Suprapubic skin (tissue), 4 donors: ENCODE measurements around the gene MINDY4. TPM values are rescaled to one million over a fixed set of nuclear protein-coding genes. Genes with fewer than 3 reads are reported as not detected.

Experiments
- DNase-seq, 2 donors: peaks; one replicate each; pipeline ENCODE4 v3.0.0-alpha.2; 2019; ENCODE audit warnings: low spot score in 2 of 2
- H3K27ac ChIP-seq: fragments of 200-600 bp; sonication (generic); one replicate; pipeline ENCODE4 v1.5.1; 2019
- H3K27me3 ChIP-seq: fragments of 200-600 bp; sonication (generic); one replicate; pipeline ENCODE4 v1.5.1; 2019
- H3K36me3 ChIP-seq: fragments of 200-600 bp; sonication (generic); one replicate; pipeline ENCODE4 v1.5.1; 2019
- H3K4me1 ChIP-seq: fragments of 200-600 bp; sonication (generic); one replicate; pipeline ENCODE4 v1.5.1; 2019
- H3K4me3 ChIP-seq: fragments of 200-600 bp; sonication (generic); one replicate; pipeline ENCODE4 v1.5.1; 2019; ENCODE audit warnings: mild to moderate bottlenecking
- H3K9me3 ChIP-seq: fragments of 200-600 bp; sonication (generic); one replicate; pipeline ENCODE4 v1.5.1; 2019
- CTCF ChIP-seq, 2 donors: fragments of 200-600 bp in 1 of 2; fragments of 450-650 bp in 1 of 2; sonication (generic) in 1 of 2; IDR thresholded peaks; one replicate each; pipeline ENCODE4 v1.5.1; 2016 to 2019; ENCODE audit warnings: antibody characterized with exemption in 2 of 2, mild to moderate bottlenecking in 1 of 2, moderate library complexity in 1 of 2
- EP300 ChIP-seq: sonication (generic); formaldehyde crosslinking; IDR thresholded peaks from one replicate; pipeline ENCODE4 v1.6.1; 2017; ENCODE audit warnings: antibody characterized with exemption
- POLR2A ChIP-seq, 2 donors: fragments of 450-650 bp; IDR thresholded peaks; one replicate each; pipeline ENCODE4 v1.6.1; 2017; ENCODE audit warnings: antibody characterized with exemption in 2 of 2, mild to moderate bottlenecking in 2 of 2, moderate library complexity in 2 of 2
- POLR2AphosphoS5 ChIP-seq, 3 donors: sonication (generic); formaldehyde crosslinking; IDR thresholded peaks; one replicate each; pipeline ENCODE4 v1.6.1; 2017; ENCODE audit warnings: antibody characterized with exemption in 3 of 3
- WGBS: methylation state at CpG from one replicate; pipeline ENCODE4 v1.1.5; 2018; 5-methylcytosine and 5-hydroxymethylcytosine counted together
- total RNA-seq, 4 donors: library from RNA; depleted of rRNA; stranded (reverse); fragments of >200 nt; gene quantifications; one replicate each; pipeline ENCODE4 v1.1.0, GENCODE V29; 2016

Gene MINDY4
- total RNA-seq, 4 donors from 2014 or later: 4.6 to 10.5 (median 6.1) TPM

GRCh38 chr7:30902466-30902865 lies 131.2 kb downstream of the MINDY4 start:
- DNase-seq: no peak
- Histone ChIP-seq H3K4me1 (peaks cover 37% of the 10 kb centered on the region), H3K4me3 (no peak overlapping the region), H3K9me3 (no peaks in the 10 kb centered on the region), H3K27me3 (no peaks in the 10 kb centered on the region), H3K36me3 (no peaks in the 10 kb centered on the region), H3K27ac (no peak overlapping the region)
- 89% methylated on average over 9 of the region's 11 CpGs for WGBS
- TF ChIP-seq EP300 (no peak), POLR2A (IDR thresholded peaks at IDR 0.05) (no peak), CTCF (IDR thresholded peaks at IDR 0.05) (no peak), POLR2AphosphoS5 (IDR thresholded peaks at IDR 0.05) (no peak)

GRCh38 chr7:30903146-30903545 lies 131.9 kb downstream of the MINDY4 start:
- Histone ChIP-seq H3K36me3 (no peaks in the 10 kb centered on the region), H3K4me1 (peaks cover 39% of the 10 kb centered on the region), H3K4me3 (no peak overlapping the region), H3K9me3 (no peaks in the 10 kb centered on the region), H3K27me3 (no peaks in the 10 kb centered on the region), H3K27ac (no peak overlapping the region)
- WGBS: no CpG with 5 or more reads among the region's 8 CpGs
- TF ChIP-seq EP300 (no peak), POLR2A (IDR thresholded peaks at IDR 0.05) (no peak), POLR2AphosphoS5 (IDR thresholded peaks at IDR 0.05) (no peak), CTCF (IDR thresholded peaks at IDR 0.05) (no peak)
- no peak for DNase-seq

- WGBS: 82% methylated on average over 9 of the region's 9 CpGs
- H3K36me3 ChIP-seq: no peaks in the 10 kb centered on the region
- TF ChIP-seq POLR2AphosphoS5 (IDR thresholded peaks at IDR 0.05) (no peak), CTCF (IDR thresholded peaks at IDR 0.05) (no peak)
- no peaks in the 10 kb centered on the region for H3K27me3 ChIP-seq
- H3K27ac ChIP-seq: no peak overlapping the region
- H3K4me1 ChIP-seq: peaks cover 43% of the 10 kb centered on the region
- H3K4me3 ChIP-seq: no peak overlapping the region
- DNase-seq: no peak
- no peaks in the 10 kb centered on the region for H3K9me3 ChIP-seq
These were observed 133.3 kb downstream of the MINDY4 start for GRCh38 chr7:30904561-30904960.

GRCh38 chr7:30905078-30906012 lies 134.1 kb downstream of the MINDY4 start:
- H3K4me3 ChIP-seq: no peak overlapping the region
- no peak for DNase-seq
- no peaks in the 10 kb centered on the region for H3K36me3 ChIP-seq
- H3K27me3 ChIP-seq: no peaks in the 10 kb centered on the region
- H3K27ac ChIP-seq: no peak overlapping the region
- 75% methylated on average over 15 of the region's 15 CpGs for WGBS
- TF ChIP-seq POLR2AphosphoS5 (IDR thresholded peaks at IDR 0.05) (no peak), CTCF (IDR thresholded peaks at IDR 0.05) (no peak), POLR2A (IDR thresholded peaks at IDR 0.05) (no peak), EP300 (no peak)
- peaks cover 50% of the 10 kb centered on the region for H3K4me1 ChIP-seq
- H3K9me3 ChIP-seq: no peaks in the 10 kb centered on the region

GRCh38 chr7:30906014-30906413 lies 134.8 kb downstream of the MINDY4 start:
- Histone ChIP-seq H3K27me3 (no peaks in the 10 kb centered on the region), H3K36me3 (no peaks in the 10 kb centered on the region), H3K27ac (no peak overlapping the region), H3K4me1 (peaks cover 57% of the 10 kb centered on the region), H3K4me3 (no peak overlapping the region), H3K9me3 (no peaks in the 10 kb centered on the region)
- 20% methylated on average over 1 of the region's 7 CpGs for WGBS
- DNase-seq: no peak
- TF ChIP-seq EP300 (no peak), CTCF (IDR thresholded peaks at IDR 0.05) (no peak), POLR2A (IDR thresholded peaks at IDR 0.05) (no peak), POLR2AphosphoS5 (IDR thresholded peaks at IDR 0.05) (no peak)
